ENCODE results near the gene RTN4. TPM values are rescaled to one million over a fixed set of nuclear protein-coding genes. Genes with fewer than 3 reads are reported as not detected.

Gene RTN4
- total RNA-seq, 2 donors from 2014 or later: 112 to 215 TPM

DNA sequence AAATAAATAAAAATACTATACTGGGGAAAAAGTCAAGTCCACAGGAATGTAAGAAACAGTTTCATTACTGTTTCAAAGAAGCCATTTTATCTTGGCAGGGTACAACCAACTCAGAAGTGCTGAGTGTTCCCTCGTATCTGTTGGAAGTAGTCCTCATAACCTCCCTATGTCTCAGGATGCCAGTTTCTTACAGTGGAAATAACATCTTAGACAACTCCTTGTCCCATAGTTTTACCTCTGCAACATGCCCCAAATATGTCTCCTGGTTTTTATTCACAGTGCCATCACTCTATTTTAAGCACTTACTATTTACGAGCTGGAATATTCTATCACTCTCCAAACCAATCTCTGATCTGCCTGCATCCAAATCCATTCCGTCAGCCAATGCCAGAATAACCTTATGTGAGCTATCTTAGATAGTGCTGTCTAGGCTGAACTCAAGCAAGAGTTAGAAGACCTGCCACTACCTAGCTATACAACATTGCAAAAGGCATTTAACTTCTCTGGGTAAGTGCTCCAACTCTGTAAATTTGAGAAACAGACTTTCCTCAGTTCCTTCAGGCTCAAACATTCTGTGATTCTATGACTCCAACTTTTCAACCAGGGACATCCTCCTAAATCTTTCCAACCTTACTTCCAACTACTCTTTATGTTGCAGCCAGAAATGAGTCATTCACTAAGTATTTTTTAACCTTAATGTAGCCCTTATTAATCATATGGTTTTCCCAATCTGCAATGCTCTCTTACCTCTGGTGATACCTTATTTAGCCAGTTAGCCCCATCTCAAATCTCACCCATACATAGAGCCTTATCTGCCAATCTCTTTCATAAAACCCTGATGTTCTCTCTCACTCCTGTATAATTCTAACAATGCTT, 66.7 kb downstream of the RTN4 start:
- Histone ChIP-seq H3K36me3 (replicated peaks in 1 of 2; ENCODE audit: insufficient read depth in 1 of 2, low read depth in 2 of 2) (no peaks in the 10 kb centered on the region), H3K4me1 (peaks cover 74% of the 10 kb centered on the region), H3K27ac (peak overlapping the region in 2 of 4 donors; percentile 2 to 30), H3K9me3 (no peaks in the 10 kb centered on the region), H3K4me3 (no peak overlapping the region), H3K27me3 (no peaks in the 10 kb centered on the region)
- TF ChIP-seq, protein P1, sequence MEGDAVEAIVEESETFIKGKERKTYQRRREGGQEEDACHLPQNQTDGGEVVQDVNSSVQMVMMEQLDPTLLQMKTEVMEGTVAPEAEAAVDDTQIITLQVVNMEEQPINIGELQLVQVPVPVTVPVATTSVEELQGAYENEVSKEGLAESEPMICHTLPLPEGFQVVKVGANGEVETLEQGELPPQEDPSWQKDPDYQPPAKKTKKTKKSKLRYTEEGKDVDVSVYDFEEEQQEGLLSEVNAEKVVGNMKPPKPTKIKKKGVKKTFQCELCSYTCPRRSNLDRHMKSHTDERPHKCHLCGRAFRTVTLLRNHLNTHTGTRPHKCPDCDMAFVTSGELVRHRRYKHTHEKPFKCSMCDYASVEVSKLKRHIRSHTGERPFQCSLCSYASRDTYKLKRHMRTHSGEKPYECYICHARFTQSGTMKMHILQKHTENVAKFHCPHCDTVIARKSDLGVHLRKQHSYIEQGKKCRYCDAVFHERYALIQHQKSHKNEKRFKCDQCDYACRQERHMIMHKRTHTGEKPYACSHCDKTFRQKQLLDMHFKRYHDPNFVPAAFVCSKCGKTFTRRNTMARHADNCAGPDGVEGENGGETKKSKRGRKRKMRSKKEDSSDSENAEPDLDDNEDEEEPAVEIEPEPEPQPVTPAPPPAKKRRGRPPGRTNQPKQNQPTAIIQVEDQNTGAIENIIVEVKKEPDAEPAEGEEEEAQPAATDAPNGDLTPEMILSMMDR (IDR thresholded peaks at IDR 0.05): no peak
- TF ChIP-seq POLR2A (IDR thresholded peaks at IDR 0.05): no peak
- intact Hi-C loops (cut with DNase I): no loop called here
- 36 to 42% methylated on average over 3 of the region's 3 CpGs for WGBS, 2 donors
- DNase-seq (no peak), ATAC-seq (no peak)

DNA sequence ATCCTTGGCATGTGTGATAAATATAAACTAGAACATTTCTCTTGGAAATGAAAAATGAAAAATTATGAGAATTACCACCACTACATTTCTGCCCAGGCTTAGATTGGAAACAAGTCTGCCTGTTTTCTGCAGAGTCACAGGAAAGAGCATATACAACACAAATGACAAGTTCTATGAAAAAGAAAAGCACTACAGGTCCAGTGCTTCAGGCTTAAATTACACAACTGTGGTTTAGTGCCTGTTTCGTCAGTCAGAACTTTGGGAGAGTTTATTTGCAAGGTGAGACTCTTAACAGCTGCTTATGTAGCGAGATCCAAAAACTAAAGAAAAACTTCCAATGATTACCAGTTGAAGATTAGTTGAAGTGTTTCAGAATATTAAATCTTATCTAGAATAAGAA, 68.9 kb downstream of the RTN4 start:
- Histone ChIP-seq H3K4me1 (peaks cover 83% of the 10 kb centered on the region), H3K27ac (peak overlapping the region in 3 of 4 donors; percentile 65 to 78 (median 73)), H3K36me3 (replicated peaks in 1 of 2; ENCODE audit: insufficient read depth in 1 of 2, low read depth in 2 of 2) (no peaks in the 10 kb centered on the region), H3K4me3 (no peak overlapping the region), H3K9me3 (no peaks in the 10 kb centered on the region), H3K27me3 (no peaks in the 10 kb centered on the region)
- ATAC-seq (peak; percentile 62), DNase-seq (peak in 1 of 4 donors; percentile 46)
- WGBS, 2 donors: 30 to 37% methylated on average over 2 of the region's 2 CpGs
- intact Hi-C loops (cut with DNase I): no loop called here
- TF ChIP-seq POLR2A (IDR thresholded peaks at IDR 0.05): no peak
- TF ChIP-seq, protein P1 (IDR thresholded peaks at IDR 0.05): no peak

DNA sequence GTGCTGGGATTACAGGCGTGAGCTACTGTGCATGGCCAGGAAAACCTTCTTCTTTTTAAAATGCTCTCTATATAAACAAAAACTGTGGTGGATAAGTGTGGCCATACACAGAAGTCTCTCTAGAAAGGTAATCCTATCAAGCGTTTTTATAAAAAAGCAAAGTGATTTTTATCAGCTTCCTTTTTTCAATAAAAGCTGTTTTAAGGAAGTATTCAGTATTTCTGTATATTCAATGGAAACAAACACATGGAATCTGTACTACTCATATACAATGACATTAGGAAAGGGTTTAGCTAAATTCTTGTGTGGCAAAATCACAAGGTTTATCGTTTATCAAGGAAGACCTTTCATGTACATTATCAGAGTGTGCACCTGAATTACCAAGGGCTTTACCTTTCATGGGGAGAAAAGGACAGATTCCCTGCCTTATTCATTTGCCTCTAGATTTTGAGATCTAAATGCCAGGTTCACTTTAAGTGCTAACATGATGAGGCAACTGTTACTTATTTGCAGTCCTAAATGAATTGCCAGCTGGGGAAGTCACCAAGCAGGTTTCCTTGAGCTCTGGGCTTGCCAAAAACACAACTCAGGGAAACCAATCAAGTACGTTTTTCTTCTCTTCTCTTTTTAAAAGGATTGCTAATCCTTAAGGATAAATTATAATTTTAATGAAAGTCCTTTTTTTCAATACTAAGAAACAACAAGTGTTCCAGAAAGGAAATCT, 70.8 kb downstream of the RTN4 start:
- intact Hi-C loops (cut with DNase I): no loop called here
- Histone ChIP-seq H3K36me3 (replicated peaks in 1 of 2; ENCODE audit: insufficient read depth in 1 of 2, low read depth in 2 of 2) (no peaks in the 10 kb centered on the region), H3K4me1 (peaks cover 89% of the 10 kb centered on the region), H3K4me3 (no peak overlapping the region), H3K27ac (peak overlapping the region; percentile 26 to 78 (median 66)), H3K9me3 (no peaks in the 10 kb centered on the region), H3K27me3 (no peaks in the 10 kb centered on the region)
- ATAC-seq: peak; percentile 92
- DNase-seq: peak; percentile 84 to 91 (median 86)
- TF ChIP-seq, protein P1 (IDR thresholded peaks at IDR 0.05): no peak
- TF ChIP-seq POLR2A (IDR thresholded peaks at IDR 0.05): no peak
- 19 to 21% methylated on average over 4 of the region's 4 CpGs for WGBS, 2 donors

DNA sequence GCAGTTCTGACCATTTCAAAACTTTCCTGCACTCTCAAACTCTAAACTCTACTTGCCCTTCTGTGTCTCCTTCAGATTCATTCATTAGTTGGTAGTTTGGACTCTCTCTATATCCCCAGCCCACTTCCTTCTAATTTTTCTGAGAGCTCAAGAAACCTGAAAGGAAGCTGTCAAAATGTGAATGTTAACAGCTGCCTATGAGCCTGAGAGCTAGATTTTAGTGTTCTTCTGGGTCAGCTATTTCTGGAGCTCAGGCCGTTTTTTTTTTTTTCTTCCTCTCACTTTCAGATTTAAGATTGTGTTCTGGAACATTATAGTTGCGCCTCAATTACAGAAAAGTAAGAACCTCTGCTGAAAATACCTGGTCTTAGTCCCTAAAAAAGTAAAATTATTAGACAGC, 73.1 kb downstream of the RTN4 start:
- no peak for DNase-seq
- Histone ChIP-seq H3K9me3 (no peaks in the 10 kb centered on the region), H3K4me1 (peaks cover 69% of the 10 kb centered on the region), H3K27me3 (no peaks in the 10 kb centered on the region), H3K4me3 (no peak overlapping the region), H3K36me3 (replicated peaks in 1 of 2; ENCODE audit: insufficient read depth in 1 of 2, low read depth in 2 of 2) (no peaks in the 10 kb centered on the region), H3K27ac (peak overlapping the region in 3 of 4 donors; percentile 22 to 57 (median 44))
- intact Hi-C loops (cut with DNase I): no loop called here
- no peak for ATAC-seq
- 15 to 42% methylated on average over 2 of the region's 2 CpGs for WGBS, 2 donors
- TF ChIP-seq, protein P1 (IDR thresholded peaks at IDR 0.05): no peak
- no peak for TF ChIP-seq POLR2A (IDR thresholded peaks at IDR 0.05)

Data from body of pancreas (tissue), 4 donors.